HG02610 (cell line): ENCODE data around the gene KAZN.

Experiments used
- ATAC-seq: cut with Tn5 transposase; IDR thresholded peaks from one replicate; pipeline ENCODE4 v1.9.1; 2021; ENCODE audit warnings: mild to moderate bottlenecking, moderate library complexity; ENCODE audit not compliant: unreplicated experiment

KAZN gene

GRCh38 chr1:14639291-14640050, 41.0 kb downstream of the KAZN start:
- ATAC-seq, result no peak

GRCh38 chr1:14642712-14643111, 44.2 kb downstream of the KAZN start:
- ATAC-seq, result no peak

GRCh38 chr1:14646973-14647372, 48.5 kb downstream of the KAZN start:
- ATAC-seq, result no peak

- ATAC-seq, result no peak
Measured at GRCh38 chr1:14647777-14648176, 49.3 kb downstream of the KAZN start.

DNA sequence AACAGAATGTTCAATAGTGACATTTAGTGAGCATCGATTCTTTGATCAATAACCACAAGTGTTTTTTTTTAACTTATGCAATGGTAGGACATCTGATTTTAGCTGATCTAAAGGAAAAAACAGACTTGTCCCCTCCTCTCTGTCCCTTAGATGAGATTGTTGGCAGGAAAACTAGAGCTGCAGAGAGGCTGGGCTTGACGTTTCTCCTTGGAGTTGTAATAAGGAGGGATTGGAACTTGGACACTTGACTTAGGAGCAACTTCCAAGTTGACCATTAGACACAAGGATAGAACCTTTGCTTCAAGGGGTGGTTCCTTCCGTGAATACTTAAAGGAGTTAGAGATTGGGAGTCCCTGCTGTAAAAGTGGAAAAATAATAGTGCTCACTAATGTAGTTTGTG, 49.9 kb downstream of the KAZN start:
- ATAC-seq, result no peak

- no peak for ATAC-seq
Measured at GRCh38 chr1:14648896-14649855, 50.7 kb downstream of the KAZN start.

GRCh38 chr1:14649976-14650375, 51.5 kb downstream of the KAZN start:
- ATAC-seq, result no peak

GRCh38 chr1:14650951-14651350, 52.5 kb downstream of the KAZN start:
- no peak for ATAC-seq

GRCh38 chr1:14652840-14653239, 54.4 kb downstream of the KAZN start:
- no peak for ATAC-seq

GRCh38 chr1:14653461-14653960, 55.0 kb downstream of the KAZN start:
- no peak for ATAC-seq

GRCh38 chr1:14654554-14654953, 56.1 kb downstream of the KAZN start:
- no peak for ATAC-seq

GRCh38 chr1:14655385-14655784, 56.9 kb downstream of the KAZN start:
- ATAC-seq, result no peak

DNA sequence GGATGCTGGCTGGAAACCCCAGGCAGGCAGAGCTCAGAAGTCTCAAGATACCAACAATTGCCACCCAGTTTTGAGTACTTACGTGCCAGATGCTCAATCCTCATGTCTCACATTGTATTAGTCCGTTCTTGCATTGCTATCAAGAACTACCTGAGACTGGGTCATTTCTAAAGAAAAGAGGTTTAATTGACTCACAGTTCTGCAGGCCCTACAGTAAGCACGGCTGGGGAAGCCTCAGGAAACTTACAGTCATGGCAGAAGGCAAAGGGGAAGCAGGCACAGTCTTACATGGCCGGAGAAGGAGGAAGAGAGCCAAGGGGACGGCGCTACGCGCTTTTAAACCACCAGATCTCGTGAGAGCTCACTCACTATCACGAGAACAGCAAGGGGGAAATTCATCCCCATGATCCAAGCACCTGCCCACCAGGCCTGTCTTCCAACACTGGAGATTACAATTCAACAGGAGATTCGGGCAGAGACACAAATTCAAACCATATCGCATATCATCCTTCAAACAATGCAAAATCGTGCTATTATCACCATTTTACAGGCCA, 58.0 kb downstream of the KAZN start:
- no peak for ATAC-seq

- ATAC-seq, result no peak
Measured at GRCh38 chr1:14658642-14659041, 60.2 kb downstream of the KAZN start.

DNA sequence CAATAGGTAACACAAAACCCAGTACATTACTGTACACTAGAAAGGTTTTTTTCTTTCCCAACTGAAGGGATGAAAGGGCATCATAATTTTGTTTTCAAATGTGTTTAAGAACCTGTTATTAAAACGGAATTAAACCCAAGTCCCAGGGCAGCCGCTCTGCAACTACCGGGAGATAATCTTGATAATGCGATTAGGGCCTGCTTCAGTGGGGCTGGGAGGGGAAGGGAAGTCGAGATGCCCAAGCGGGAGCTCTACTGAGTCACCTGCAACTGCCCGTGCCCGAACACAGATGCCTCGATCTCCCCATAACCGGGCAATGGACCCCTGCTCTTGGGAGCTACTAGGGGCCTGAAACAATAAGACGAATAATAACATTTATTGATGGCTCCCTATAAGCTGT, 61.4 kb downstream of the KAZN start:
- ATAC-seq, result no peak

DNA sequence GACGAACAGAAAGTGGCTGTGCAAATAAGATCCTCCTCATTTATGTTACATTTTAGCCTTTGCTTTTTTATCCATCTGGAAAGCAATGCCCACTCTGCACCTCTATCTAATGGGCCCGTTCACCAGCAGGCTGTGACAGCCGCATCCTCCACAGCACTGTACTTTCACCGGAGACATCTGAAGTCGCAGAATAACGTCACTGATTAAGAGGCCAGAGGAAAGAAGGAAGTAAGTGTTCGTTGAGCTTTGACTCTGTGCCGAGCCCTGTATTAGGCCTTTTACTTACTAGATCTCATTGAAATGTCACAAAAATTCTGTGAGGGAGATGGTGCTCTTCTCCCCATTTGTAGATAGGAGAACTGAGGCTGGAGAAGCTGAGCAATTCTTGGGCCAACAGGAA, 62.3 kb downstream of the KAZN start:
- no peak for ATAC-seq

GRCh38 chr1:14661222-14661621, 62.7 kb downstream of the KAZN start:
- no peak for ATAC-seq

GRCh38 chr1:14662116-14662515, 63.6 kb downstream of the KAZN start:
- no peak for ATAC-seq

DNA sequence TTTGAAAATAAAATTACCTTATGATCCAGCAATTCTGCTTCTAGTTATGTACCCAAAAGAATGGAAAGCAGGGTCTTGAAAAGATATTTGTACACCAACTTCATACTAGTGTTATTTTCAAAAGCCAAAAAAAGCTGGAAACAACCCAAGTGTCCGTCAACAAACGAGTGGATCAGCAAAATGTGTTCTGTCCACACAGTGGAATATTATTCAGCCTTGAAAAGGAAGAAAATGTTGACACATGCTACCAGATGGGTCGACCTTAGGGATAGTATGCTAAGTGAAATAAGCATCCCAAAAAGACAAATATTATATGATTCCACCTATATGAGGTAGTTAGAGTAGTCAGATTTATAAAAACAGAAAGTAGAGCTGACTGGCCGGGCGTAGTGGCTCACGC, 65.3 kb downstream of the KAZN start:
- no peak for ATAC-seq

DNA sequence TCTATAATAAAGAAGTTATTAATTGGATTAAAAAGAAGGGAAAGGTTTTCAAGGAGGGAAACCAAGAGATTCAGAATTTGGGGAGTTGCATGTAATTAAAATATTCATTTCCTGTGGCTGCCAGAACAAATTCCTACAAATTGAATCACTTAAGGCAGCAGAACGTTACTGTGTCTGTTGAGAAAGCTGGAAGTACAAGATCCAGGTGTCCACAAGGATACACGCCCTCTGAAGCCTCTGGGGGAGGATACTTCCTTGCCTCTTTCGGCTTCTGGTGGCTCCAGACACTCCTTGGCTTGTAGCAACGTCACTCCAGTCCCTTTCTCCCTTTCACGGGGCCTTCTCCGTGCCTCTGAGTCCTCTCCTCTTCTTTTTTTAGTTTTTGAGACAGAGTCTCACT, 67.9 kb downstream of the KAZN start:
- no peak for ATAC-seq

DNA sequence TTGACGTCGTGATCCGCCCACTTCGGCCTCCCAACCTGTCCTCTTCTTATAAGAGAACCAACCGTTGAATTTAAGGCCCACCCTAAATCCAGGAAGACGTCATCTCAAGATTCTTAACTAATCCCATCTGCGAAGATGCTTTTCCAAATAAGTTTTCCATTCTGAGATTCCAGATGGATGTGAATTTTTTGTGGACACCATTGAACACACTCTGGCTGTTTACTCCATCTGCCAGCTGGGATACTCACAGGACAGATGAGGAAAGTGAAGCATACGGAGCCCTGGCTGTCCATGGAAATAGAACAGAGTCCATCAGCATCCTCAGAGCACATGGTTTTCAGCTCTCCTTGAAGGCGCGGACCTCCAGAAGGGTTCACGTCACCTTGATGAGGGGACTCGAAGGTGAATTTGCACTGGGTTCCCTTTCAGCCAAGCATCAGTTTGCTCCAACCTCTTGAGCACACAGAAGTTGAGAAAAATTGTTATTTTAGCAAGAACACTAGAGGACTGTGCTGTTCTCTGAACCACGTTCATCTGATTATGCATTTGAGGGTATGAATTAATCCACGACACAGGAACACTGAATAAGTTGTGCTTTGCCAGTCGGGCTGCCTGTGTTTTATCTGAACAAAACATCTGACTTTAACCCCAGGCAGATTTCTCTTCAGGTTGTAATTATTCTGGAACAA, 68.6 kb downstream of the KAZN start:
- no peak for ATAC-seq
